ENCODE data around the gene NDUFS8. TPM values are rescaled to one million over a fixed set of nuclear protein-coding genes. Genes with fewer than 3 reads are reported as not detected.

NDUFS8 gene
- total and polyA plus RNA-seq, 2 of the 13 experiments (the other 11 are each of a cell fraction or from before 2014, with no cell fraction given): 96.7 to 158 TPM

DNA sequence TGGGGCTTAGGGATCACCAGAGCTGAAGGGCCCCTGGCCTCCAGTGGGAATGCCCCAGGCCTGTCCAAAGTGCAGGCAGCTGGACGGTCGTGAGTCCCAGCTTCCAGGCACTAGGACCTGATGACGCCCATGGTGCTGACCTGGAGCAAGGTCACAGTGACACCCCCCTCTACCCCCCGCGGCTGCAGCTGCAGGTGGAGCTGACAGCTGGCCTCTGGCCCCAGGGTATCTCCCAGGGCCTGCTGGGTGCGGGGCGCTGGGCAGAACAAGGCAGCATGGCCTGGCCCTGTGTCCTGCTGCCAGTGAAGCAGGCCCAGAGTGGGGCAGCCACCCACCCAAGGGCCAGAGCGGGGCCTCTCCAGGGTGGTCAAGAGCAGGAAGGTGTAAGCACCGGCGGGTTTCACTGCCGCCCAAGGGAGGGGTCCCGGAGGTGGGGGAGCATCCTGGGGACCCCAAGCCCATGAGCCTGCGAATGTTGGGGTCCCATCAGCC, 7.8 kb downstream of the NDUFS8 start (continued):
- TF ChIP-seq, protein P1, sequence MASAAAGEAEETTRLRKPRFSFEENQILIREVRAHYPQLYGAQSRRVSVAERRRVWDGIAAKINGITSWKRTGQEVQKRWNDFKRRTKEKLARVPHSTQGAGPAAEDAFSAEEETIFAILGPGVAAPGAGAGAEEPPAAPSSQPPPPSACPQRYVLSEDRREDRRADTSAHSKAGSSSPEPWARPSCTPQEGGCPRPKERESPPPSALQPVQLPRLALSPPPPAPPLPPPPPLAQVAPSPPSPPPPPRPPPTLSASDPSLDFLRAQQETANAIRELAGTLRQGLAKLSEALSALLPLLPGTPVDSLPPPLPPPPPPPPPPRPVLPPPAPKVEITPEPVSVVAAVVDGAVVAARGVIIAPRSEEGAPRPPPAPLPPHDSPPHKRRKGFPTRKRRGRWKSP (CRISPR knock-in tag; IDR thresholded peaks at IDR 0.05): peak; percentile 85
- TF ChIP-seq SMYD3 (CRISPR knock-in tag; IDR thresholded peaks at IDR 0.05): no peak
- TF ChIP-seq, protein P2, sequence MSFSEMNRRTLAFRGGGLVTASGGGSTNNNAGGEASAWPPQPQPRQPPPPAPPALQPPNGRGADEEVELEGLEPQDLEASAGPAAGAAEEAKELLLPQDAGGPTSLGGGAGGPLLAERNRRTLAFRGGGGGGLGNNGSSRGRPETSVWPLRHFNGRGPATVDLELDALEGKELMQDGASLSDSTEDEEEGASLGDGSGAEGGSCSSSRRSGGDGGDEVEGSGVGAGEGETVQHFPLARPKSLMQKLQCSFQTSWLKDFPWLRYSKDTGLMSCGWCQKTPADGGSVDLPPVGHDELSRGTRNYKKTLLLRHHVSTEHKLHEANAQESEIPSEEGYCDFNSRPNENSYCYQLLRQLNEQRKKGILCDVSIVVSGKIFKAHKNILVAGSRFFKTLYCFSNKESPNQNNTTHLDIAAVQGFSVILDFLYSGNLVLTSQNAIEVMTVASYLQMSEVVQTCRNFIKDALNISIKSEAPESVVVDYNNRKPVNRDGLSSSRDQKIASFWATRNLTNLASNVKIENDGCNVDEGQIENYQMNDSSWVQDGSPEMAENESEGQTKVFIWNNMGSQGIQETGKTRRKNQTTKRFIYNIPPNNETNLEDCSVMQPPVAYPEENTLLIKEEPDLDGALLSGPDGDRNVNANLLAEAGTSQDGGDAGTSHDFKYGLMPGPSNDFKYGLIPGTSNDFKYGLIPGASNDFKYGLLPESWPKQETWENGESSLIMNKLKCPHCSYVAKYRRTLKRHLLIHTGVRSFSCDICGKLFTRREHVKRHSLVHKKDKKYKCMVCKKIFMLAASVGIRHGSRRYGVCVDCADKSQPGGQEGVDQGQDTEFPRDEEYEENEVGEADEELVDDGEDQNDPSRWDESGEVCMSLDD (CRISPR knock-in tag; IDR thresholded peaks at IDR 0.05; ENCODE audit: borderline replicate concordance): peak; percentile 94
- no peak for TF ChIP-seq ZNF510 (CRISPR knock-in tag; IDR thresholded peaks at IDR 0.05; ENCODE audit: low read depth)
- TF ChIP-seq FOXA3 (CRISPR knock-in tag; IDR thresholded peaks at IDR 0.05): peak; percentile 78
- TF ChIP-seq, protein P3, sequence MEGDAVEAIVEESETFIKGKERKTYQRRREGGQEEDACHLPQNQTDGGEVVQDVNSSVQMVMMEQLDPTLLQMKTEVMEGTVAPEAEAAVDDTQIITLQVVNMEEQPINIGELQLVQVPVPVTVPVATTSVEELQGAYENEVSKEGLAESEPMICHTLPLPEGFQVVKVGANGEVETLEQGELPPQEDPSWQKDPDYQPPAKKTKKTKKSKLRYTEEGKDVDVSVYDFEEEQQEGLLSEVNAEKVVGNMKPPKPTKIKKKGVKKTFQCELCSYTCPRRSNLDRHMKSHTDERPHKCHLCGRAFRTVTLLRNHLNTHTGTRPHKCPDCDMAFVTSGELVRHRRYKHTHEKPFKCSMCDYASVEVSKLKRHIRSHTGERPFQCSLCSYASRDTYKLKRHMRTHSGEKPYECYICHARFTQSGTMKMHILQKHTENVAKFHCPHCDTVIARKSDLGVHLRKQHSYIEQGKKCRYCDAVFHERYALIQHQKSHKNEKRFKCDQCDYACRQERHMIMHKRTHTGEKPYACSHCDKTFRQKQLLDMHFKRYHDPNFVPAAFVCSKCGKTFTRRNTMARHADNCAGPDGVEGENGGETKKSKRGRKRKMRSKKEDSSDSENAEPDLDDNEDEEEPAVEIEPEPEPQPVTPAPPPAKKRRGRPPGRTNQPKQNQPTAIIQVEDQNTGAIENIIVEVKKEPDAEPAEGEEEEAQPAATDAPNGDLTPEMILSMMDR (CRISPR knock-in tag; IDR thresholded peaks at IDR 0.05): peak; percentile 48
- no peak for TF ChIP-seq ZNF550 (CRISPR knock-in tag; IDR thresholded peaks at IDR 0.05; ENCODE audit: borderline replicate concordance)
- TF ChIP-seq ZNF569 (CRISPR knock-in tag; IDR thresholded peaks at IDR 0.05; ENCODE audit: borderline replicate concordance): no peak
- TF ChIP-seq, protein P4, sequence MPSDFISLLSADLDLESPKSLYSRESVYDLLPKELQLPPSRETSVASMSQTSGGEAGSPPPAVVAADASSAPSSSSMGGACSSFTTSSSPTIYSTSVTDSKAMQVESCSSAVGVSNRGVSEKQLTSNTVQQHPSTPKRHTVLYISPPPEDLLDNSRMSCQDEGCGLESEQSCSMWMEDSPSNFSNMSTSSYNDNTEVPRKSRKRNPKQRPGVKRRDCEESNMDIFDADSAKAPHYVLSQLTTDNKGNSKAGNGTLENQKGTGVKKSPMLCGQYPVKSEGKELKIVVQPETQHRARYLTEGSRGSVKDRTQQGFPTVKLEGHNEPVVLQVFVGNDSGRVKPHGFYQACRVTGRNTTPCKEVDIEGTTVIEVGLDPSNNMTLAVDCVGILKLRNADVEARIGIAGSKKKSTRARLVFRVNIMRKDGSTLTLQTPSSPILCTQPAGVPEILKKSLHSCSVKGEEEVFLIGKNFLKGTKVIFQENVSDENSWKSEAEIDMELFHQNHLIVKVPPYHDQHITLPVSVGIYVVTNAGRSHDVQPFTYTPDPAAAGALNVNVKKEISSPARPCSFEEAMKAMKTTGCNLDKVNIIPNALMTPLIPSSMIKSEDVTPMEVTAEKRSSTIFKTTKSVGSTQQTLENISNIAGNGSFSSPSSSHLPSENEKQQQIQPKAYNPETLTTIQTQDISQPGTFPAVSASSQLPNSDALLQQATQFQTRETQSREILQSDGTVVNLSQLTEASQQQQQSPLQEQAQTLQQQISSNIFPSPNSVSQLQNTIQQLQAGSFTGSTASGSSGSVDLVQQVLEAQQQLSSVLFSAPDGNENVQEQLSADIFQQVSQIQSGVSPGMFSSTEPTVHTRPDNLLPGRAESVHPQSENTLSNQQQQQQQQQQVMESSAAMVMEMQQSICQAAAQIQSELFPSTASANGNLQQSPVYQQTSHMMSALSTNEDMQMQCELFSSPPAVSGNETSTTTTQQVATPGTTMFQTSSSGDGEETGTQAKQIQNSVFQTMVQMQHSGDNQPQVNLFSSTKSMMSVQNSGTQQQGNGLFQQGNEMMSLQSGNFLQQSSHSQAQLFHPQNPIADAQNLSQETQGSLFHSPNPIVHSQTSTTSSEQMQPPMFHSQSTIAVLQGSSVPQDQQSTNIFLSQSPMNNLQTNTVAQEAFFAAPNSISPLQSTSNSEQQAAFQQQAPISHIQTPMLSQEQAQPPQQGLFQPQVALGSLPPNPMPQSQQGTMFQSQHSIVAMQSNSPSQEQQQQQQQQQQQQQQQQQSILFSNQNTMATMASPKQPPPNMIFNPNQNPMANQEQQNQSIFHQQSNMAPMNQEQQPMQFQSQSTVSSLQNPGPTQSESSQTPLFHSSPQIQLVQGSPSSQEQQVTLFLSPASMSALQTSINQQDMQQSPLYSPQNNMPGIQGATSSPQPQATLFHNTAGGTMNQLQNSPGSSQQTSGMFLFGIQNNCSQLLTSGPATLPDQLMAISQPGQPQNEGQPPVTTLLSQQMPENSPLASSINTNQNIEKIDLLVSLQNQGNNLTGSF (CRISPR knock-in tag; IDR thresholded peaks at IDR 0.05): peak; percentile 72; the same call in 1 of the 2 replicates
- peak; percentile 24; the same call in 1 of the 2 replicates for TF ChIP-seq ZNF598 (CRISPR knock-in tag; IDR thresholded peaks at IDR 0.05; ENCODE audit: borderline replicate concordance)
- TF ChIP-seq, protein P5, sequence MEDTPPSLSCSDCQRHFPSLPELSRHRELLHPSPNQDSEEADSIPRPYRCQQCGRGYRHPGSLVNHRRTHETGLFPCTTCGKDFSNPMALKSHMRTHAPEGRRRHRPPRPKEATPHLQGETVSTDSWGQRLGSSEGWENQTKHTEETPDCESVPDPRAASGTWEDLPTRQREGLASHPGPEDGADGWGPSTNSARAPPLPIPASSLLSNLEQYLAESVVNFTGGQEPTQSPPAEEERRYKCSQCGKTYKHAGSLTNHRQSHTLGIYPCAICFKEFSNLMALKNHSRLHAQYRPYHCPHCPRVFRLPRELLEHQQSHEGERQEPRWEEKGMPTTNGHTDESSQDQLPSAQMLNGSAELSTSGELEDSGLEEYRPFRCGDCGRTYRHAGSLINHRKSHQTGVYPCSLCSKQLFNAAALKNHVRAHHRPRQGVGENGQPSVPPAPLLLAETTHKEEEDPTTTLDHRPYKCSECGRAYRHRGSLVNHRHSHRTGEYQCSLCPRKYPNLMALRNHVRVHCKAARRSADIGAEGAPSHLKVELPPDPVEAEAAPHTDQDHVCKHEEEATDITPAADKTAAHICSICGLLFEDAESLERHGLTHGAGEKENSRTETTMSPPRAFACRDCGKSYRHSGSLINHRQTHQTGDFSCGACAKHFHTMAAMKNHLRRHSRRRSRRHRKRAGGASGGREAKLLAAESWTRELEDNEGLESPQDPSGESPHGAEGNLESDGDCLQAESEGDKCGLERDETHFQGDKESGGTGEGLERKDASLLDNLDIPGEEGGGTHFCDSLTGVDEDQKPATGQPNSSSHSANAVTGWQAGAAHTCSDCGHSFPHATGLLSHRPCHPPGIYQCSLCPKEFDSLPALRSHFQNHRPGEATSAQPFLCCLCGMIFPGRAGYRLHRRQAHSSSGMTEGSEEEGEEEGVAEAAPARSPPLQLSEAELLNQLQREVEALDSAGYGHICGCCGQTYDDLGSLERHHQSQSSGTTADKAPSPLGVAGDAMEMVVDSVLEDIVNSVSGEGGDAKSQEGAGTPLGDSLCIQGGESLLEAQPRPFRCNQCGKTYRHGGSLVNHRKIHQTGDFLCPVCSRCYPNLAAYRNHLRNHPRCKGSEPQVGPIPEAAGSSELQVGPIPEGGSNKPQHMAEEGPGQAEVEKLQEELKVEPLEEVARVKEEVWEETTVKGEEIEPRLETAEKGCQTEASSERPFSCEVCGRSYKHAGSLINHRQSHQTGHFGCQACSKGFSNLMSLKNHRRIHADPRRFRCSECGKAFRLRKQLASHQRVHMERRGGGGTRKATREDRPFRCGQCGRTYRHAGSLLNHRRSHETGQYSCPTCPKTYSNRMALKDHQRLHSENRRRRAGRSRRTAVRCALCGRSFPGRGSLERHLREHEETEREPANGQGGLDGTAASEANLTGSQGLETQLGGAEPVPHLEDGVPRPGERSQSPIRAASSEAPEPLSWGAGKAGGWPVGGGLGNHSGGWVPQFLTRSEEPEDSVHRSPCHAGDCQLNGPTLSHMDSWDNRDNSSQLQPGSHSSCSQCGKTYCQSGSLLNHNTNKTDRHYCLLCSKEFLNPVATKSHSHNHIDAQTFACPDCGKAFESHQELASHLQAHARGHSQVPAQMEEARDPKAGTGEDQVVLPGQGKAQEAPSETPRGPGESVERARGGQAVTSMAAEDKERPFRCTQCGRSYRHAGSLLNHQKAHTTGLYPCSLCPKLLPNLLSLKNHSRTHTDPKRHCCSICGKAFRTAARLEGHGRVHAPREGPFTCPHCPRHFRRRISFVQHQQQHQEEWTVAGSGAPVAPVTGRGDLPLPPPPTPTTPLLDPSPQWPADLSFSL (CRISPR knock-in tag; IDR thresholded peaks at IDR 0.05): no peak
